Endodermal cell (in vitro differentiated cells): Measurements from ENCODE around the gene ARL4A. TPM values are rescaled to one million over a fixed set of nuclear protein-coding genes. Genes with fewer than 3 reads are reported as not detected.

ENCODE experiments used
- DNase-seq: peaks from one replicate; pipeline ENCODE4 v3.0.0-alpha.2; 2017
- H3K27ac ChIP-seq: 2 replicates; pipeline ENCODE4 v1.5.1; 2013; ENCODE audit warnings: mild to moderate bottlenecking, low read depth, low read length, moderate library complexity
- H3K27me3 ChIP-seq: 2 replicates; pipeline ENCODE4 v1.6.1; 2013; ENCODE audit warnings: mild to moderate bottlenecking, low read length, moderate library complexity; ENCODE audit not compliant: insufficient read depth, control insufficient read depth, poor library complexity, severe bottlenecking
- H3K36me3 ChIP-seq: 2 replicates; pipeline ENCODE4 v1.7.0; 2013; ENCODE audit warnings: mild to moderate bottlenecking, low read length, moderate library complexity; ENCODE audit not compliant: control insufficient read depth, insufficient read depth
- H3K4me1 ChIP-seq: one replicate; pipeline ENCODE4 v1.7.0; 2013; ENCODE audit warnings: low read length; ENCODE audit not compliant: control insufficient read depth, insufficient read depth
- H3K4me3 ChIP-seq: 2 replicates; pipeline ENCODE4 v1.5.1; 2013; ENCODE audit warnings: mild to moderate bottlenecking, low read length, moderate library complexity
- H3K9ac ChIP-seq: 2 replicates; pipeline ENCODE4 v1.6.1; 2013; ENCODE audit warnings: mild to moderate bottlenecking, low read length, moderate library complexity; ENCODE audit not compliant: poor library complexity, severe bottlenecking; ENCODE audit errors: extremely low read depth
- H3K9me3 ChIP-seq: 2 replicates; pipeline ENCODE4 v1.6.1; 2013; ENCODE audit warnings: mild to moderate bottlenecking, low read length, moderate library complexity; ENCODE audit not compliant: control insufficient read depth
- H3K27ac Mint-ChIP-seq: 2 replicates; pipeline ENCODE4 v1.8.0; 2020; ENCODE audit warnings: mixed read lengths
- H3K27me3 Mint-ChIP-seq: 2 replicates; pipeline ENCODE4 v1.8.0; 2021; ENCODE audit warnings: mild to moderate bottlenecking, mixed read lengths; ENCODE audit not compliant: insufficient read depth
- H3K36me3 Mint-ChIP-seq: 2 replicates; pipeline ENCODE4 v1.8.0; 2020; ENCODE audit warnings: low read depth, mixed read lengths
- H3K4me1 Mint-ChIP-seq: 2 replicates; pipeline ENCODE4 v1.8.0; 2020; ENCODE audit warnings: mixed read lengths
- H3K4me3 Mint-ChIP-seq: 2 replicates; pipeline ENCODE4 v1.8.0; 2020; ENCODE audit warnings: mild to moderate bottlenecking, moderate library complexity, mixed read lengths
- H3K9me3 Mint-ChIP-seq: 2 replicates; pipeline ENCODE4 v1.8.0; 2020; ENCODE audit warnings: mild to moderate bottlenecking, mixed read lengths
- WGBS, 2 experiments: methylation state at CpG; one replicate each; pipeline versions ENCODE4 v1.1.5 to v1.1.7; 2013; ENCODE audit warnings: missing lambda C conversion rate in 2 of 2, mixed read lengths in 1 of 2; ENCODE audit not compliant: insufficient coverage in 1 of 2, insufficient read length in 1 of 2; 5-methylcytosine and 5-hydroxymethylcytosine counted together
- total RNA-seq, 2 donors: library from RNA; stranded (reverse); fragmentation: NEBNext Ultra II Directional in 1 of 2; extraction: Animal tissue kit (Norgen Biotek cat#: 25700) in 1 of 2; gene quantifications; 2 replicates in 1 of 2; 3 replicates in 1 of 2; pipeline ENCODE4 v1.2.1, GENCODE V29; 2021
- TF ChIP-seq, protein P1 (sequence below): fragments of 200-600 bp; sonication (generic); conservative IDR thresholded peaks from 2 replicates; pipeline ENCODE4 v1.5.0; 2021; ENCODE audit warnings: antibody characterized with exemption, mild to moderate bottlenecking

ARL4A gene
- total RNA-seq, 2 donors from 2014 or later: 19.1 to 26.4 TPM

GRCh38 chr7:12705878-12706277 is 18.4 kb downstream of the ARL4A start:
- Histone ChIP-seq H3K27me3 (no peaks in the 10 kb centered on the region), H3K36me3 (no peaks in the 10 kb centered on the region), H3K9me3 (peaks cover 6% of the 10 kb centered on the region), H3K9ac (no peak overlapping the region), H3K4me1 (no peaks in the 10 kb centered on the region), H3K4me3 (no peak overlapping the region), H3K27ac (no peak overlapping the region)
- WGBS, 2 experiments: 92 to 94% methylated on average over 4 of the region's 4 CpGs
- Mint-ChIP-seq H3K4me3 (no peak overlapping the region), H3K27me3 (no peaks in the 10 kb centered on the region), H3K27ac (no peak overlapping the region), H3K4me1 (no peaks in the 10 kb centered on the region), H3K9me3 (peaks cover 18% of the 10 kb centered on the region), H3K36me3 (no peaks in the 10 kb centered on the region)
- no peak for DNase-seq
- TF ChIP-seq, protein P1, sequence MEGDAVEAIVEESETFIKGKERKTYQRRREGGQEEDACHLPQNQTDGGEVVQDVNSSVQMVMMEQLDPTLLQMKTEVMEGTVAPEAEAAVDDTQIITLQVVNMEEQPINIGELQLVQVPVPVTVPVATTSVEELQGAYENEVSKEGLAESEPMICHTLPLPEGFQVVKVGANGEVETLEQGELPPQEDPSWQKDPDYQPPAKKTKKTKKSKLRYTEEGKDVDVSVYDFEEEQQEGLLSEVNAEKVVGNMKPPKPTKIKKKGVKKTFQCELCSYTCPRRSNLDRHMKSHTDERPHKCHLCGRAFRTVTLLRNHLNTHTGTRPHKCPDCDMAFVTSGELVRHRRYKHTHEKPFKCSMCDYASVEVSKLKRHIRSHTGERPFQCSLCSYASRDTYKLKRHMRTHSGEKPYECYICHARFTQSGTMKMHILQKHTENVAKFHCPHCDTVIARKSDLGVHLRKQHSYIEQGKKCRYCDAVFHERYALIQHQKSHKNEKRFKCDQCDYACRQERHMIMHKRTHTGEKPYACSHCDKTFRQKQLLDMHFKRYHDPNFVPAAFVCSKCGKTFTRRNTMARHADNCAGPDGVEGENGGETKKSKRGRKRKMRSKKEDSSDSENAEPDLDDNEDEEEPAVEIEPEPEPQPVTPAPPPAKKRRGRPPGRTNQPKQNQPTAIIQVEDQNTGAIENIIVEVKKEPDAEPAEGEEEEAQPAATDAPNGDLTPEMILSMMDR: no peak

DNA sequence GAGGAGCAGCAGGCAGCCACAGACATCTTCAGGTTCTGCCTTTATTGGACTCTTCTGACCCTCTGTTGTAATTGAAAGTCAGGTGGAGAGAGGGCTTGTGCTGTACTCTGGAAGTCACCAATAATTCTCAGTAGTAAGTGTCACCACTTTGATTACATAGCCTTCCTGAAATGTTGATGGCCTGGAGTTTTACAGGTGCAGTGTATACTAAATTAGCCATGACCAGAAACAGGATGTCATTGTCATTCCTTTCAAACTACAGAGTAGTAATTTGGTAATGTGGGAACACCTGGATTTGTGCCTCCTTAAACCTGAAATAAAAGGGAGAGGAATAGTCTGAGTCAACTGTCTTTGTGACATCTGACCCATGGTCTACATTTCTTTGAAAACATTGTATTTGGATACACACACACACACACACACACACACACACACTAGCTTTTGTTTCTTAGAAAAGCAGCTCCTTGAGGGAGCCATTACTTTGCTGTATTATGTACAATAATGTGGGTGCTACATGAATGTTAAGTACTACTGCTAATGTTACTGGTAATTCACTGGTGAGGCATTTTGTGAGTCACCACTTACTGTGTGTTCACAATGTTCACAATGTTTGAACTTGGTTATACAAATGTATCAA is 19.6 kb downstream of the ARL4A start:
- Mint-ChIP-seq H3K27me3 (no peaks in the 10 kb centered on the region), H3K27ac (no peak overlapping the region), H3K36me3 (no peaks in the 10 kb centered on the region), H3K4me1 (no peaks in the 10 kb centered on the region), H3K9me3 (peaks cover 10% of the 10 kb centered on the region), H3K4me3 (no peak overlapping the region)
- Histone ChIP-seq H3K36me3 (no peaks in the 10 kb centered on the region), H3K27me3 (no peaks in the 10 kb centered on the region), H3K9ac (no peak overlapping the region), H3K4me1 (no peaks in the 10 kb centered on the region), H3K27ac (no peak overlapping the region), H3K9me3 (no peaks in the 10 kb centered on the region), H3K4me3 (no peak overlapping the region)
- TF ChIP-seq, protein P1: no peak
- DNase-seq: no peak

DNA sequence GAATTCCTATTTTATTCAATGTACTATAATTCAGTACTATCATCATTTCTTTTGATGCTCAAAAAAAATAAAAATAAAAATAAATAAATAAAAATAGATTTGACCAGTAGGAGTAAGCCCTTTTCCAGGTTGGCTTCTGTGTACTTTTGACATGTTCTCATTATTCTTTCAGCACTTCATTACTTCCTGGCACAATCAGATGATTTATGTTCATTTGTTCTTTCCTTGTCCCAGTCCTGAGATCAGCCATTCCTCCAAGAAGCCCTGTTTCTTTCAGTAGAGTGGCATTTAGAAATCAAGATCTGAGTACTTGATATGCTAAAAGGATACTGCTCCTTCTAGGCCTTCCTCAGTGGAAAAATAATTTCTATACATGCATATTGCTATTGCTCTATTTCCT is 20.9 kb downstream of the ARL4A start:
- H3K4me3 ChIP-seq: no peak overlapping the region
- TF ChIP-seq, protein P1: no peak
- Mint-ChIP-seq H3K4me1 (no peaks in the 10 kb centered on the region), H3K36me3 (no peaks in the 10 kb centered on the region), H3K27ac (no peak overlapping the region), H3K27me3 (no peaks in the 10 kb centered on the region), H3K9me3 (peaks cover 2% of the 10 kb centered on the region), H3K4me3 (no peak overlapping the region)
- H3K9me3 ChIP-seq: no peaks in the 10 kb centered on the region
- no peak overlapping the region for H3K27ac ChIP-seq
- H3K9ac ChIP-seq: no peak overlapping the region
- no peaks in the 10 kb centered on the region for H3K27me3 ChIP-seq
- no peak for DNase-seq
- H3K36me3 ChIP-seq: no peaks in the 10 kb centered on the region
- no peaks in the 10 kb centered on the region for H3K4me1 ChIP-seq
